GM10248 (cell line): ENCODE data around the gene TK1.

ENCODE experiments used
- CTCF ChIA-PET: fragments of 300-600 bp; sonication (Branson Sonifier 250); formaldehyde crosslinking; extraction: SDS; loops from one replicate; lab custom pipeline; 2021; ENCODE audit warnings: antibody characterized with exemption; lab: Yijun Ruan, JAX
- POLR2A ChIA-PET: fragments of 350-650 bp; sonication (Branson Sonifier 250); formaldehyde crosslinking; extraction: SDS; loops from one replicate; lab custom pipeline; 2020; ENCODE audit warnings: antibody characterized with exemption; lab: Yijun Ruan, JAX
- DNase-seq: peaks from one replicate; pipeline ENCODE4 v3.0.0; 2012; ENCODE audit errors: extremely low spot score
- CTCF ChIP-seq: IDR thresholded peaks from 2 replicates; pipeline ENCODE4 v1.5.1; 2012; ENCODE audit warnings: mild to moderate bottlenecking, low read depth; ENCODE audit errors: extremely low read depth, missing control alignments, control extremely low read depth

The TK1 gene

GRCh38 chr17:78133179-78133951 lies 53.5 kb downstream of the TK1 start:
- no peak for TF ChIP-seq CTCF
- DNase-seq = no peak
- ChIA-PET POLR2A (interaction anchor here (0.5 to 1.5 kb wide), 2 partner anchors 17 to 42 kb away, joined by 4 to 5 read pairs; no protein-coding TSS in a partner anchor), CTCF (interaction anchor here (0.9 to 6.2 kb wide), 11 partner anchors 9 to 113 kb away, joined by 3 to 48 read pairs (median 11); no protein-coding TSS in a partner anchor)

GRCh38 chr17:78132767-78133178 lies 54.1 kb downstream of the TK1 start:
- no peak for TF ChIP-seq CTCF
- CTCF ChIA-PET = no interaction called here
- no peak for DNase-seq
- POLR2A ChIA-PET = no interaction called here

GRCh38 chr17:78132084-78132676 lies 54.7 kb downstream of the TK1 start:
- CTCF ChIA-PET = interaction anchor here (1.0 kb wide), 1 partner anchor 42 kb away, joined by 3 read pairs; no protein-coding TSS in a partner anchor

GRCh38 chr17:78131172-78132083 lies 55.4 kb downstream of the TK1 start:
- no peak for DNase-seq
- TF ChIP-seq CTCF = no peak
- CTCF ChIA-PET = interaction anchor here (1.0 to 1.7 kb wide), 2 partner anchors 43 to 45 kb away, joined by 3 to 9 read pairs; no protein-coding TSS in a partner anchor
- POLR2A ChIA-PET = interaction anchor here (0.6 to 0.7 kb wide), 3 partner anchors 9 to 55 kb away, joined by 4 to 6 read pairs (median 6); no protein-coding TSS in a partner anchor

More at GRCh38 chr17:78132084-78132676, 54.7 kb downstream of the TK1 start:
- POLR2A ChIA-PET = interaction anchor here (0.6 kb wide), 1 partner anchor 54 kb away, joined by 6 read pairs; no protein-coding TSS in a partner anchor
- DNase-seq = peak; percentile 70
- no peak for TF ChIP-seq CTCF

- ChIA-PET CTCF (interaction anchor here (0.9 to 1.7 kb wide), 4 partner anchors 28 to 125 kb away, joined by 3 to 9 read pairs (median 3); no protein-coding TSS in a partner anchor), POLR2A (interaction anchor here (0.6 to 0.7 kb wide), 2 partner anchors 10 to 25 kb away, joined by 4 to 6 read pairs; no protein-coding TSS in a partner anchor)
- DNase-seq = peak; percentile 69
- TF ChIP-seq CTCF = no peak
Measured at GRCh38 chr17:78130437-78131101, 56.3 kb downstream of the TK1 start, which contains the start of gene TMC8. TMC8 (plus strand) TSS chr17:78130771; CDS start chr17:78131589, 818 bp downstream.
